ENCODE results near the gene SNORC.

The SNORC gene

DNA sequence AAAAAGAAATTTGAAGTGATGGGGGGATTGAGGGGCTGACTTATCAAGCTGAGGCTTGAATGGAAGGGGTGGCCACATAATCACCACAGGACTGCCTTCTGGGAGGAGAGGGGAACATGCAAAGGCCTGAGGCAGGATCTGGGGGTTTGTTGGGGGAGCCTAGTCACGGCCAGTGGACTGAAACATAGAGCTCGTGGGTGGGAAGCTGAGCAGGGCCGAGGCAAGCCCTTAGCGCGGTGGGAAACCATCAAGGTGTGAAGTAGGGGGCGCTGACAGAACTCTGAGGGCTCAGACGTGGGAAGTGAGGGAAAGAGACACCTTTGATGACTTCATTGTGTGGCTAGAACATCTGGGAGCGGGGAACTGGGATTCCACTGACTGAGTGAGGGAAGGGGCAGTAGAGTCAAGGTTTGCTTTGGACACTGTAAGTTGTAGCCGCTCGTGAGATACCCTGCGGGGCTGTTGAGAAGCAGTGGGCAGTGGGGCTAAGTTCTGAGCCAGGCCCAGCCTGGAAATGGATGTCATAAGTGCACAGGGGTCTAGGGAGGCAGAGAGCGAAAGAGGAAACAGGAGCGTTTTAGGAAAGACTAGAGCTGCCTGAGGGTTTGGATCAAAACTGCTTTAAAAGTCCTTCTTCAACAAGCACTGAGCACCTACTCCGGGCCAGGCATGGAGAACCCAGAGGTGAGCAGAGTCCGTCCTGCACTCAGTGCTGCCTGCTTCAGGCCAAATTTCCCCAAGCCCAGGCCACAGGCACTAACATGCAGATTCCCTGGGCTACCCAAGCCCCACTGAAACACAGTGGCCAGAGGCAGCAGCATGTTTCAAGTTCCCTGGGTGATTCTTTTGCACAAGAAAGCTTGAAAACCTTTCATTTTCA lies 686 bp upstream of the SNORC start:
- no peak for DNase-seq (ENCODE audit: low read depth, low spot score)

GRCh38 chr2:232870766-232871371 lies 805 bp downstream of the SNORC start:
- no peak for DNase-seq (ENCODE audit: low read depth, low spot score)

DNA sequence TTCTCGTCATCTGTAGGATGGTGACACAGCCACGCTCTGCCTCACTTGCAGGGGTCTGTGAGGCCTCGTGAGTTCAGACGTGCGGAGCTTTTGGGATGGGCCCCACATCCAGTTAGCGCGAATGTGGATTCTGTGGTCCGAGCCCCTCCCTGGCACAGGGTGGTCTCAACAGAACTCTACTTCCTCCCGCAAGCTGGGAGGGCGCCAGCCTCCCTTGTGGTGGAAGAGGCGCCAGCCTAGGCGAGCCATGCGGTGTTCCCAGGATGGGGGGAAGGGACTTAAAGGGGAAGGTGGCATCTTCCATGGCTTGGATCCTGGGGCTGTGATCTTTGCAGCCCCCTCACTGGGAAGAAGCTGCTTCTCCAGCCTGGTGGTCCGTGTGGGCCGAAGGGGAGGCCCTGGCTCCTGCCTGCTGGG lies 1.4 kb downstream of the SNORC start:
- DNase-seq (ENCODE audit: low read depth, low spot score): no peak

GRCh38 chr2:232871835-232872736 lies 2.0 kb downstream of the SNORC start:
- DNase-seq (ENCODE audit: low read depth, low spot score): no peak

DNA sequence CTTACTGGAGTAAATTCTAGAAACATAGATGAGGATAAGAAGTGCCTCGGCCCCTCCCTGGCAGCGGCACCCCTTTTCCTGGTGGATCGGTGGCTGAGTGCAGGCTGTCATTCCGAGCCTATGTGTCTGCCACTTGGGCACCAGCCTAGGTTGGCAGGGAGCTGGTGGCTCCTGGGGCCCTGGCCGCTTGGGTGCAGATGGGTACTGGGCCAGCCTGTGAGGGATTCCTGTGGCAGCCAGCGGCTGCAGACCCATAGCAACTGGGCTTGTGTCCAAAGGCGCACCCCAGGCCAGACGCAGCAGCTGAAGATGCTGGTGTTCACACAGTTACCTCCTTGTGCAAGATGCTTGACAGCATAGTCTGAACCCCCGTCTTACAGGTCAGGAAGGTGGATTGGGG lies 2.8 kb downstream of the SNORC start:
- no peak for DNase-seq (ENCODE audit: low read depth, low spot score)

- DNase-seq (ENCODE audit: low read depth, low spot score): no peak
Measured at GRCh38 chr2:232873292-232873908, 3.3 kb downstream of the SNORC start.

- DNase-seq (ENCODE audit: low read depth, low spot score): no peak
Measured at GRCh38 chr2:232873909-232874641, 4.0 kb downstream of the SNORC start.

- DNase-seq (ENCODE audit: low read depth, low spot score): no peak
Measured at GRCh38 chr2:232874677-232875223, 4.7 kb downstream of the SNORC start.

- no peak for DNase-seq (ENCODE audit: low read depth, low spot score)
Measured at GRCh38 chr2:232875256-232876121, 5.4 kb downstream of the SNORC start.

DNA sequence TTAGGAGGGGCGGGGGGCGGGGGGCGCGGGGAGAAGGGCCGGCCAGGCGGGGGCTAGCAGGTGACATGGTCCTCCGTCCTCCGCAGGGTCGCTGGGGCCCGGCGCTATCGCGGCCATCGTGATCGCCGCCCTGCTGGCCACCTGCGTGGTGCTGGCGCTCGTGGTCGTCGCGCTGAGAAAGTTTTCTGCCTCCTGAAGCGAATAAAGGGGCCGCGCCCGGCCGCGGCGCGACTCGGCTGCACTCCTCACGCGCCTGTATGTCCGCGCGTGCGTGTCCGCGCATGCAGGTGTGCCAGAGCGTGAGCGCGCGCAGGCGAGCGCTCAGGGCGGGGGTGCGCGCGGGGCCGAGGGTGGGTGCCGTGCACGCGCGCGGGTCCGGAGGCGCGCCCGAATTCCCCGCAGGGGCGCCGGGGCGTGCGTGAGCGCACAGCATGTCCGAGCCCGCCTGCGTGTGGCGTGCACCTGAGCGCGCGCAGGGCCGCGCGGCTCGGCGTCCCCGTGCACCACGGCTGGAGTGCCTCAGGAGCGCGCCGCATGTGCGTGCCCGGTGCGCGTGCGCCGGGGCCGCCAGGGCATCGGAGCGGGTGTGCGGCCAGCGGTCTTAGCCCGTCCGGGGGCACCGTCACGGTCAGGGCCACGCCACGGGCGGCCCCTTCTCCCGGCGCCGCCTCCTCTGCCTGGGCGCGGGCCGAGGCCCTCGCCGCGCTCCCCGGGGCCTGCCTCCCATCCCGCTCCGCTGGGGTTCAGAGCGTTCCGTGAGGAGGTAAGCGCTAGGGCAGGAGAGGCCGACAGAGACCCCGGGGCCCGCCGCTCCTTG lies 6.3 kb downstream of the SNORC start:
- no peak for DNase-seq (ENCODE audit: low read depth, low spot score)

DNA sequence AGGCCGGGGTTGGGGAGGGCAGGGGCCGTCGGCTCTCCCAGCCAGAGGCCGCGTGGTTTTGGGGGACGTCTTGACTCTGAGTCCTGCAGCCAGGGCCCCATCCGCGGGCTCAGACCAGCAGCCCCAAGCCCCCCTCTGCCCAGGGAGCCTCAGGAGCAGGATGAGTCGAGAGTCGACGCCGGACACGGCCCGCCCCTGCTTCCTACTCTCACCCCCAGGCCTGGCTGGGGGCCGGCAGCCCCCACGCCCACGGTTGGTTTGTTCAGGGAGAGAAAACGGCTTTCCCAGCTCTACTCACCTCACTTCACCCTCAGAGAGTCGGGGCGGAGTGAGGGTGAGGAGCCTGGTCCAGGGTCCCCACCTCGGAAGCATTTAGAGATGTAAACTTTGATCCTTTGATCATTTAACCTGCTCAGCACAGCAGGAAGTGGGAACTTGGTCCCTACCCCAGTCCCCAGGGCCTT lies 6.9 kb downstream of the SNORC start:
- no peak for DNase-seq (ENCODE audit: low read depth, low spot score)

DNA sequence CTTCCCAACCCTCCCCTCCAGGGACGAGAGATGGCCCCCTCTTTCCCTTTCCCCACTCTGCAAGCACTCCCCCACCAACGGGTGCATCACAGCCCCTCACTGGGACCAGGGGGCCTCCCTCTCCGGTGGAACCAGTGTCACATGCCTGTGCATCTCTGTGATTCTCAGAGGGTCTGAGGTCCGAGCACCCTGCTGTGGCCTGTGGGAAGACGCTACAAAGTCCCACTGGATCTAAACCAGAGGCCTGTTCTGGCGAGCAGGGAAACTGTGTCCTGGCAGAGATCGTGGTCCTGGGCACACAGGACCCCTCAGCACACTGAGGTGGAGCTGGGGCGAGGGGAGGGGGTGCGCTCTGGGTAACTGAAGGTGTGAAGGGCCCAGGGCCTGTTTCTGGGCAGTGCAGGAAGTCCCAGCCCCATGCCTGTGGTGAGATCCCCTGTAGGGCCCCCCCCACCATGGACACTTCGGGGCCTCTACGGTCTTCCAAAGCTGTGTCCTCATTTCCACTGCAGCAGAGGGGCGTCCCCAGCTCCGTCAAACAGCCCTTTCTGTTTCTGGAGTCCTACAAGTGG lies 8.0 kb downstream of the SNORC start:
- DNase-seq (ENCODE audit: low read depth, low spot score): no peak

GRCh38 chr2:232878855-232879617 lies 9.0 kb downstream of the SNORC start:
- no peak for DNase-seq (ENCODE audit: low read depth, low spot score)

- DNase-seq (ENCODE audit: low read depth, low spot score): no peak
Measured at GRCh38 chr2:232879618-232880494, 9.8 kb downstream of the SNORC start.

DNA sequence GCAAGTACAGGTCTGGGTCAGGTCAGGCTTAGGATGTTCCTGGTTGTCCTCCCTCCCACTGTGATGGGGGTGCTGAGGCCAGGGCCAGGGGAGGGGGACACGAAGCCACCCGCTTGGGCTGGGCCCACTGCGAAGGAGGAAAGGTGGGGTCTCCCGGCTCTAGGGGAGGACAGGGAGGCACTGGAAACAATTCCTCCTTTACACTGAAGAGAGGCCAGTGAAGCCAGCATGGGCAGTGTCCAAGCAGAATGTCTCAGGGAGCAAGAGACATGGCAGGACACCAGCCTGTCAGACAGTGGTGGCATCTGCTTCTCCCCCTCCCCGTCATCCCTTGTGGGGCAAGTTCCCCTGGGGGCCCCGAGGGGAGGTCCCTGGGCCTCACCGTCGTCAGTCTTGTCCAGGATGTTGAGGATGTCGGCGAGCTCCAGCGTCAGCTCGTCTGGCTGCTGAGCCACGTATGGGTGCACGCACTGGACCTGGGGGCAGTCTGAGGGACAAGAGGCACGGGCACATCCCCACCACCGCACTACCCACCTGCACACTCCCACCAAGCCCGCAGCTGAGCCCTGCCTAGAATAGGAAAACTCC lies 10.8 kb downstream of the SNORC start:
- DNase-seq (ENCODE audit: low read depth, low spot score): no peak

- DNase-seq (ENCODE audit: low read depth, low spot score): no peak
Measured at GRCh38 chr2:232882085-232882484, 12.0 kb downstream of the SNORC start.

Measured in brain pericyte (primary cell).